SH-SY5Y (cell line): Measurements from ENCODE around the gene BCKDHA.

ENCODE experiments used
- GATA2 ChIP-seq: IDR thresholded peaks from 2 replicates; pipeline ENCODE4 v1.6.1; 2011; ENCODE audit warnings: mild to moderate bottlenecking, low read depth, low read length
- GATA3 ChIP-seq: IDR thresholded peaks from 2 replicates; pipeline ENCODE4 v1.6.1; 2011; ENCODE audit warnings: low read depth, mild to moderate bottlenecking, low read length, moderate library complexity

The BCKDHA gene

GRCh38 chr19:41384351-41384750 is 13.3 kb upstream of the BCKDHA start:
- no peak for TF ChIP-seq GATA2
- no peak for TF ChIP-seq GATA3

DNA sequence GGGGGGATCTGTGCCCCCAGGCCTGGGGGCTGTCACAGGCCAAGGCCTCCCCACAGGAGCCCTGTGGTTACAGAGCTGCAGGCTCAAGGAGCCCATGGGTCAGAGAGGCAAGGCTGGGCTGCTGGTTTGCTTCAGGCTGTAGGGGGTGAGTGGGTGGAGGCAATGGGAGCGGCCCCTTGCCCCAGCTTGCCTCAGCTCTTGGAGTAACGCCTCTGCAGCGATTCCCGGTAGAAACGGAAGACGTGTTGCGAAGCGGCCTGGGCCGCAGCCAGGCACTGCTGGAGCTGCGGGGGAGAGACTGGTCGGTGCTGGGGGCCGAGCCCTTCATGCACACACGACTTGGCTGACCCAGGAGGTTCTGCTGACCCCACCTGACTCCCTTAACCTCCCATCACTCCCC is 11.2 kb upstream of the BCKDHA start:
- TF ChIP-seq GATA2, result no peak

GRCh38 chr19:41391618-41392017 is 6.0 kb upstream of the BCKDHA start:
- TF ChIP-seq GATA3, result no peak

- TF ChIP-seq GATA3, result no peak
- TF ChIP-seq GATA2, result no peak
These were observed 4.8 kb upstream of the BCKDHA start for GRCh38 chr19:41392775-41393174.

DNA sequence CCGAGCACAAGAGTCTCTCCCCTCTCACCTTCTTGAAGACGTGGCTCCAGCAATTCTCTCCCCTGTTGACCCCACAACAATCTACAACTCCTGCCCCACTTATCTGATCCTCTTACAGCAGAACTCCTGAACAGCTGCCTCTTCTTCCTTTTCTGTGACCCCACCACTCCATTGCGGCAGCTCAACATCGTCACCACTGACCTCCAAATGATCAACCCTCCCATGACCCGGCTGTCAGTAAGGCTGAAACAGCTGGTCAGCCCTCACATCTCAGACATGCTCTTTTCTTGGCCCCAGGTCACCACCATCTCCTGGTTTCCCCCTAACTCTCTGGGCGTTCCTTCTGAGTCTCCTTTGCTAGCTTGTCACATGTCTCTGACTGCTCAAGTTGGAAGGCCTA is 2.3 kb upstream of the BCKDHA start:
- TF ChIP-seq GATA2, result no peak
- no peak for TF ChIP-seq GATA3

DNA sequence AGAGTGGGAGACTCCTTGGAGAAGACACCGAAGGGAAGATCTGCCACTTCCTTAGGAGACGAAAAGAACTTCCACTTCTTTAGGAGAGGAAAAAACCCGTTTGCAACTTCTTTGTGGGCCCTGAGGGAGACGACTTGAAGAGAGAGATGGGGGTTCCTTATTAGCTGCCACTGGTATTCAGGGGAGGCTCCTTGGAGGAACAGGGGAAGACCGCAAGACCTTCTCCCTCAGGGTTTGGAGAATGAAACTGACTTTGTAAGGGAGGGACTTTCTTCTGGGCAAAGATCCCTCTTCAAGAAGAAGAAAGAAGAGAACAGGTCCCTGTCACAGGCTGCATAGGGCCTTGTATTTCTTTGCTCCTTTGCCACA is 416 bp downstream of the BCKDHA start:
- no peak for TF ChIP-seq GATA3
- TF ChIP-seq GATA2, result no peak

GRCh38 chr19:41398598-41398997 is 980 bp downstream of the BCKDHA start:
- TF ChIP-seq GATA3 (no peak), GATA2 (no peak)

DNA sequence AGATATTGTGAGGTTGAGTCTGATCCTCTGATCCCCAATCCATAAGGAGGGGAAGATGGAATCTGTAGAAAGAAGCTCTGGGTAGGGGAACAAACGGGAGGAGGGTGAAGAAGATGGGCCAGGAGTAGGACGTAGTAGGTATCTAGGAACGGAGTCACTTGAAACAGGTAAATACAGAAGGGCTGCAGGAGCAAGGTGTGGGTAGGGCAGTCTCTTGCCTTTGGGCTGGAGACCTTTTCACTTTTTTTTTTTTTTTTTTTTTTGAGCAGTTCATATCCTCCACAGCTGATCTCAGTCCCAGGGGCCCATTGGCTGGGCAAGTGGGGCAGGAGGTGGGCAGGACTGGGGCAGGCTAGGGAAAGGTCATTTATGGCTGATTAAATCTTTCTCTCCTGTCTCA is 1.5 kb downstream of the BCKDHA start:
- TF ChIP-seq GATA3 (no peak), GATA2 (no peak)

- TF ChIP-seq GATA2 (no peak), GATA3 (no peak)
These were observed 1.9 kb downstream of the BCKDHA start for GRCh38 chr19:41399525-41399924.

GRCh38 chr19:41401483-41401882 is 3.9 kb downstream of the BCKDHA start:
- TF ChIP-seq GATA2, result no peak
- no peak for TF ChIP-seq GATA3

- no peak for TF ChIP-seq GATA2
- TF ChIP-seq GATA3, result no peak
These were observed 4.4 kb downstream of the BCKDHA start for GRCh38 chr19:41402010-41402409.

GRCh38 chr19:41403181-41403970 is 5.8 kb downstream of the BCKDHA start:
- TF ChIP-seq GATA3 (no peak), GATA2 (no peak)

- TF ChIP-seq GATA2, result no peak
- no peak for TF ChIP-seq GATA3
These were observed 8.2 kb downstream of the BCKDHA start for GRCh38 chr19:41405776-41406175.

GRCh38 chr19:41407271-41407670 is 9.7 kb downstream of the BCKDHA start:
- TF ChIP-seq GATA3 (no peak), GATA2 (no peak)

- TF ChIP-seq GATA2 (no peak), GATA3 (no peak)
These were observed 10.6 kb downstream of the BCKDHA start for GRCh38 chr19:41408256-41408655.

- TF ChIP-seq GATA2 (no peak), GATA3 (no peak)
These were observed 11.7 kb downstream of the BCKDHA start for GRCh38 chr19:41409288-41409687.
